ENCODE measurements around the gene PFDN2.

Gene PFDN2

GRCh38 chr1:161100556-161100955 is 17.3 kb downstream of the PFDN2 start:
- peaks cover 34% of the 10 kb centered on the region for H3K4me1 Mint-ChIP-seq (ENCODE audit: low read depth)
- H3K4me3 Mint-ChIP-seq, result no peak overlapping the region
- H3K9me3 Mint-ChIP-seq, result no peaks in the 10 kb centered on the region
- intact Hi-C loops (cut with micrococcal nuclease), result no loop called here
- no peak overlapping the region for H3K27ac Mint-ChIP-seq
- peaks cover 54% of the 10 kb centered on the region for H3K36me3 Mint-ChIP-seq (ENCODE audit: low read depth)
- peaks cover 12% of the 10 kb centered on the region for H3K27me3 Mint-ChIP-seq

GRCh38 chr1:161099090-161099802 is 18.6 kb downstream of the PFDN2 start:
- H3K27ac Mint-ChIP-seq, result no peak overlapping the region
- H3K4me3 Mint-ChIP-seq, result peak overlapping the region; percentile 59
- intact Hi-C loops (cut with micrococcal nuclease), result no loop called here
- H3K9me3 Mint-ChIP-seq, result no peaks in the 10 kb centered on the region
- peaks cover 12% of the 10 kb centered on the region for H3K27me3 Mint-ChIP-seq
- H3K36me3 Mint-ChIP-seq (ENCODE audit: low read depth), result peaks cover 46% of the 10 kb centered on the region
- H3K4me1 Mint-ChIP-seq (ENCODE audit: low read depth), result peaks cover 43% of the 10 kb centered on the region

GRCh38 chr1:161098210-161099068 is 19.4 kb downstream of the PFDN2 start, which contains the start of gene KLHDC9:
TSS of gene KLHDC9 (plus strand) at chr1:161098361. CDS start at chr1:161098536, 175 bp downstream.
- Mint-ChIP-seq H3K4me1 (ENCODE audit: low read depth) (peaks cover 43% of the 10 kb centered on the region), H3K9me3 (no peaks in the 10 kb centered on the region), H3K27me3 (peaks cover 12% of the 10 kb centered on the region), H3K27ac (peak within 1 kb of the TSS; percentile 40), H3K36me3 (ENCODE audit: low read depth) (peaks cover 46% of the 10 kb centered on the region), H3K4me3 (peak within 1 kb of the TSS; percentile 59)
- intact Hi-C loops (cut with micrococcal nuclease), result no loop called here

- H3K36me3 Mint-ChIP-seq (ENCODE audit: low read depth), result peaks cover 29% of the 10 kb centered on the region
- no peaks in the 10 kb centered on the region for H3K9me3 Mint-ChIP-seq
- peaks cover 12% of the 10 kb centered on the region for H3K27me3 Mint-ChIP-seq
- H3K4me1 Mint-ChIP-seq (ENCODE audit: low read depth), result peaks cover 54% of the 10 kb centered on the region
- peak overlapping the region; percentile 68 for H3K27ac Mint-ChIP-seq
- no peak overlapping the region for H3K4me3 Mint-ChIP-seq
- intact Hi-C loops (cut with micrococcal nuclease), result loop anchor here (1.0 kb wide), 1 partner anchor 24 kb away; no protein-coding TSS in a partner anchor
Measured at GRCh38 chr1:161096530-161096929, 21.3 kb downstream of the PFDN2 start.

GRCh38 chr1:161096015-161096414 is 21.8 kb downstream of the PFDN2 start:
- H3K36me3 Mint-ChIP-seq (ENCODE audit: low read depth), result peaks cover 24% of the 10 kb centered on the region
- peaks cover 12% of the 10 kb centered on the region for H3K27me3 Mint-ChIP-seq
- intact Hi-C loops (cut with micrococcal nuclease), result loop anchor here (1.0 kb wide), 1 partner anchor 24 kb away; no protein-coding TSS in a partner anchor

GRCh38 chr1:161095230-161095629 is 22.6 kb downstream of the PFDN2 start:
- intact Hi-C loops (cut with micrococcal nuclease), result no loop called here
- Mint-ChIP-seq H3K27ac (no peak overlapping the region), H3K9me3 (no peaks in the 10 kb centered on the region), H3K4me3 (no peak overlapping the region), H3K36me3 (ENCODE audit: low read depth) (peaks cover 16% of the 10 kb centered on the region), H3K27me3 (peaks cover 12% of the 10 kb centered on the region), H3K4me1 (ENCODE audit: low read depth) (peaks cover 54% of the 10 kb centered on the region)

More at GRCh38 chr1:161096015-161096414, 21.8 kb downstream of the PFDN2 start:
- Mint-ChIP-seq H3K9me3 (no peaks in the 10 kb centered on the region), H3K4me3 (no peak overlapping the region), H3K27ac (peak overlapping the region; percentile 68), H3K4me1 (ENCODE audit: low read depth) (peaks cover 54% of the 10 kb centered on the region)

GRCh38 chr1:161094481-161094880 is 23.4 kb downstream of the PFDN2 start:
- intact Hi-C loops (cut with micrococcal nuclease), result no loop called here
- Mint-ChIP-seq H3K27ac (no peak overlapping the region), H3K9me3 (no peaks in the 10 kb centered on the region), H3K27me3 (peaks cover 10% of the 10 kb centered on the region), H3K4me1 (ENCODE audit: low read depth) (peaks cover 58% of the 10 kb centered on the region), H3K36me3 (ENCODE audit: low read depth) (peaks cover 8% of the 10 kb centered on the region), H3K4me3 (no peak overlapping the region)

GRCh38 chr1:161092621-161093028 is 25.2 kb downstream of the PFDN2 start:
- H3K4me1 Mint-ChIP-seq (ENCODE audit: low read depth), result peaks cover 62% of the 10 kb centered on the region
- intact Hi-C loops (cut with micrococcal nuclease), result no loop called here
- H3K27ac Mint-ChIP-seq, result no peak overlapping the region
- no peak overlapping the region for H3K4me3 Mint-ChIP-seq
- H3K9me3 Mint-ChIP-seq, result no peaks in the 10 kb centered on the region
- H3K27me3 Mint-ChIP-seq, result no peaks in the 10 kb centered on the region
- H3K36me3 Mint-ChIP-seq (ENCODE audit: low read depth), result no peaks in the 10 kb centered on the region

GRCh38 chr1:161091796-161092507 is 25.9 kb downstream of the PFDN2 start:
- Mint-ChIP-seq H3K27ac (no peak overlapping the region), H3K36me3 (ENCODE audit: low read depth) (no peaks in the 10 kb centered on the region), H3K4me3 (no peak overlapping the region), H3K9me3 (no peaks in the 10 kb centered on the region), H3K27me3 (no peaks in the 10 kb centered on the region), H3K4me1 (ENCODE audit: low read depth) (peaks cover 60% of the 10 kb centered on the region)
- intact Hi-C loops (cut with micrococcal nuclease), result no loop called here

GRCh38 chr1:161091093-161091492 is 26.7 kb downstream of the PFDN2 start:
- Mint-ChIP-seq H3K4me1 (ENCODE audit: low read depth) (peaks cover 51% of the 10 kb centered on the region), H3K27me3 (no peaks in the 10 kb centered on the region), H3K36me3 (ENCODE audit: low read depth) (no peaks in the 10 kb centered on the region), H3K9me3 (no peaks in the 10 kb centered on the region), H3K4me3 (no peak overlapping the region), H3K27ac (no peak overlapping the region)
- intact Hi-C loops (cut with micrococcal nuclease), result no loop called here

GRCh38 chr1:161090617-161091016 is 27.2 kb downstream of the PFDN2 start:
- Mint-ChIP-seq H3K36me3 (ENCODE audit: low read depth) (no peaks in the 10 kb centered on the region), H3K4me1 (ENCODE audit: low read depth) (peaks cover 46% of the 10 kb centered on the region), H3K4me3 (no peak overlapping the region), H3K27me3 (no peaks in the 10 kb centered on the region), H3K9me3 (no peaks in the 10 kb centered on the region), H3K27ac (no peak overlapping the region)
- intact Hi-C loops (cut with micrococcal nuclease), result no loop called here

- intact Hi-C loops (cut with micrococcal nuclease), result no loop called here
- Mint-ChIP-seq H3K4me1 (ENCODE audit: low read depth) (peaks cover 46% of the 10 kb centered on the region), H3K27ac (no peak overlapping the region), H3K9me3 (no peaks in the 10 kb centered on the region), H3K36me3 (ENCODE audit: low read depth) (no peaks in the 10 kb centered on the region), H3K4me3 (no peak overlapping the region), H3K27me3 (no peaks in the 10 kb centered on the region)
Measured at GRCh38 chr1:161089938-161090337, 27.9 kb downstream of the PFDN2 start.

GRCh38 chr1:161089251-161089924 is 28.4 kb downstream of the PFDN2 start, which contains the start of gene NECTIN4:
TSS of gene NECTIN4 (minus strand) at chr1:161089558. CDS start at chr1:161089296, 262 bp downstream.
- H3K9me3 Mint-ChIP-seq, result no peaks in the 10 kb centered on the region
- no peak within 1 kb of the TSS for H3K4me3 Mint-ChIP-seq
- intact Hi-C loops (cut with micrococcal nuclease), result no loop called here
- H3K27me3 Mint-ChIP-seq, result no peaks in the 10 kb centered on the region
- H3K27ac Mint-ChIP-seq, result peak within 1 kb of the TSS; percentile 16
- peaks cover 49% of the 10 kb centered on the region for H3K4me1 Mint-ChIP-seq (ENCODE audit: low read depth)
- no peaks in the 10 kb centered on the region for H3K36me3 Mint-ChIP-seq (ENCODE audit: low read depth)

Data from dendritic cell treated with granulocyte-macrophage colony-stimulating factor and Interleukin-4, amounts not matched to agents 40 ng/mL and 50 ng/mL, for 4 days (primary cell).